Astrocyte of the spinal cord (primary cell): ENCODE measurements around the gene PKLR.
"Not testable (repeated sequence)": the region's sequence is repeated elsewhere in the genome, so short reads cannot be mapped to it uniquely, and the experiment has no call there.

Experiments used
- DNase-seq: peaks from one replicate; pipeline ENCODE4 v3.0.0; 2011; ENCODE audit warnings: low read depth, low spot score
- H3K4me3 ChIP-seq: 2 replicates; pipeline ENCODE4 v1.5.1; 2011; ENCODE audit warnings: low read depth, mild to moderate bottlenecking, low read length, moderate library complexity
- CTCF ChIP-seq: IDR thresholded peaks from 2 replicates; pipeline ENCODE4 v1.5.1; 2012; ENCODE audit warnings: low read depth, mild to moderate bottlenecking, low read length, inconsistent platforms
- in situ Hi-C: cut with HindIII; loops from 2 replicates; pipeline ENCODE4 v1.10.0; 2017; ENCODE audit warnings: low sequenced_read_pairs

PKLR gene

GRCh38 chr1:155301342-155301841 is at the start of gene PKLR:
TSS of gene PKLR (minus strand) at chr1:155301438. CDS start at chr1:155301395, 43 bp downstream.
- no peak for TF ChIP-seq CTCF
- DNase-seq: no peak
- H3K4me3 ChIP-seq: no peak within 1 kb of the TSS
- in situ Hi-C loops: no loop called here

- H3K4me3 ChIP-seq: no peak overlapping the region
- TF ChIP-seq CTCF: no peak
- in situ Hi-C loops: no loop called here
- no peak for DNase-seq
Measured at GRCh38 chr1:155342842-155343241, 41.6 kb upstream of the PKLR start.

GRCh38 chr1:155339515-155340097 is 38.4 kb upstream of the PKLR start:
- no peak overlapping the region for H3K4me3 ChIP-seq
- TF ChIP-seq CTCF: no peak
- in situ Hi-C loops: no loop called here
- DNase-seq: no peak

- no peak for DNase-seq
- in situ Hi-C loops: no loop called here
- no peak for TF ChIP-seq CTCF
- no peak overlapping the region for H3K4me3 ChIP-seq
Measured at GRCh38 chr1:155334962-155335361, 33.7 kb upstream of the PKLR start.

GRCh38 chr1:155329980-155330598 is 28.9 kb upstream of the PKLR start:
- in situ Hi-C loops: no loop called here
- H3K4me3 ChIP-seq: no peak overlapping the region
- no peak for DNase-seq
- TF ChIP-seq CTCF: no peak

- DNase-seq, H3K4me3 ChIP-seq, in situ Hi-C loops: not testable (repeated sequence)
Measured at GRCh38 chr1:155328856-155329255, 27.6 kb upstream of the PKLR start.

GRCh38 chr1:155327981-155328380 is 26.7 kb upstream of the PKLR start:
- TF ChIP-seq CTCF: no peak
- in situ Hi-C loops: no loop called here
- DNase-seq: no peak
- no peak overlapping the region for H3K4me3 ChIP-seq
